ENCODE results near the gene CCNY.

GRCh38 chr10:35466170-35466569 lies 129.9 kb downstream of the CCNY start:
- TF ChIP-seq CTCF (IDR thresholded peaks at IDR 0.05): no peak
- no peak for TF ChIP-seq ZFX (IDR thresholded peaks at IDR 0.05; ENCODE audit: borderline replicate concordance)
